ENCODE measurements around the gene CEACAM1.
"Not testable (repeated sequence)": the region's sequence is repeated elsewhere in the genome, so short reads cannot be mapped to it uniquely, and the experiment has no call there.

Gene CEACAM1

GRCh38 chr19:42472402-42473147 is 55.7 kb downstream of the CEACAM1 start:
- DNase-seq, result no peak

GRCh38 chr19:42471554-42472249 is 56.6 kb downstream of the CEACAM1 start:
- DNase-seq, result no peak

- no peak for DNase-seq
These were observed 58.7 kb downstream of the CEACAM1 start for GRCh38 chr19:42469311-42470235.

GRCh38 chr19:42468273-42468796 is 59.9 kb downstream of the CEACAM1 start:
- DNase-seq, result no peak

- no peak for DNase-seq
These were observed 61.0 kb downstream of the CEACAM1 start for GRCh38 chr19:42467183-42467760.

GRCh38 chr19:42466521-42467182 is 61.6 kb downstream of the CEACAM1 start:
- DNase-seq, result no peak

- peak in 1 of 2 donors; percentile 53 for DNase-seq
These were observed 62.4 kb downstream of the CEACAM1 start for GRCh38 chr19:42465827-42466280.

- DNase-seq, result no peak
These were observed 66.5 kb downstream of the CEACAM1 start for GRCh38 chr19:42461700-42462324.

- DNase-seq, result not testable (repeated sequence)
These were observed 67.0 kb downstream of the CEACAM1 start for GRCh38 chr19:42461231-42461630.

- DNase-seq, result no peak
These were observed 68.4 kb downstream of the CEACAM1 start for GRCh38 chr19:42459926-42460325.
